ENCODE results near the gene NEUROD2.

The NEUROD2 gene

GRCh38 chr17:39634384-39634871, 26.7 kb upstream of the NEUROD2 start:
- DNase-seq = peak; percentile 38

GRCh38 chr17:39633570-39634183, 26.0 kb upstream of the NEUROD2 start:
- DNase-seq = no peak

- no peak for DNase-seq
These were observed 24.6 kb upstream of the NEUROD2 start for GRCh38 chr17:39632153-39632941.

DNA sequence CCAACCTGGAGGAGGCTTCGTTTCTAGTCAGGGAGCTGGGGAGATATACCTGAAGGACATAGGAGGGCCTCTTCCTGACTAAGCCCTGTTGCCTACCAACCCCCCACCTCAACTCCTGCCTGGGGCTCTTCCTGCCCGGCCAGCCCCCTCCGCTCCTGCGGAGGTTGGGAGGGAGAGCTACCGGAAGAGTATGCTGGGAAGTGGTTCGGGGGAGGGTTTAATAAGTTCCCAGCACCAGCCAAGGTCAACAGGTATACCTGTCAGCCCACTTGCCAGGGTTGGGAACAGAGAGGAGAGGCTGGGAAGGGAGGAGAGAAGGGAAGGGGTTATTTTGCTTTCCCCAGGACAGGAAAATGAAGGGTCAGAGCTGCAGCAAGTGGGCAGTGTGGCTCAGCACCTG, 23.7 kb upstream of the NEUROD2 start:
- DNase-seq = no peak

DNA sequence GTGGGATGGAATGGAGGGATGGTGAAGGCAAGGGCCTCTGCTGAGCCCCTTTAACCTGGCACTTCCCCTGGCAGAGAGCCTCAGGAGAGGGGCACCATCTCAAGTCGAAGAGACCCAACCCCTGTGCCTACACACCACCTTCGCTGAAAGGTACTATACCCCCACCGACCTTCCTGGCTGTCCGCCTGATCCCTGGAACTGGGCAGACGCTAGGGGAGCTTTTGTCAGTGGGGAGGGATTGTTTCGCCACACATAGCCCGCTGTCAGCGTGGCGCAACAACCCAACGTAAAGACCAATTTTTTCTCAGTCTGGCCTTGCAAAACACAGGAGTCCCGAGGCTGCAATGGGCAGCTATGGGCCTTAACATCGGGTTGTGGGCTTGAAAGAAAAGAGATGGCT, 22.2 kb upstream of the NEUROD2 start:
- no peak for DNase-seq

DNA sequence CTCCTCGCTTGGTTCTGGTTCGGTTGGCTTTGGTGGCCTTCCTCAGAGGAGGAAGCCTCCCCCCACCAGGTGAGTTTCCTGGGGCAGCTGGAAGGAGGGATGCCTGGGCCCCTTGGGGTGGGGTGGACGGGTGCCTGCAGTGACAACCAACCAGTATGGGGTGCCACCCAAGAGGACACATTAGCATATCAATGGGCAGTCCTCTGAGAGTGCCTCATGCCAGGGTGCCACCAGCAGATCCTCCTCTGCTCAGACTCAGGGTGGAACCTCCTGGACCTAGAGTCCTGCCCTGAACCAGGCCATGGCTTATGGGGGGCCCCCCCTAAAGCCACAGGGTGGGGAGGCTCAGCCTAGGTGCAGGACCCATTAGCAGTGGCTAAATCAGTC, 21.8 kb upstream of the NEUROD2 start:
- no peak for DNase-seq

DNA sequence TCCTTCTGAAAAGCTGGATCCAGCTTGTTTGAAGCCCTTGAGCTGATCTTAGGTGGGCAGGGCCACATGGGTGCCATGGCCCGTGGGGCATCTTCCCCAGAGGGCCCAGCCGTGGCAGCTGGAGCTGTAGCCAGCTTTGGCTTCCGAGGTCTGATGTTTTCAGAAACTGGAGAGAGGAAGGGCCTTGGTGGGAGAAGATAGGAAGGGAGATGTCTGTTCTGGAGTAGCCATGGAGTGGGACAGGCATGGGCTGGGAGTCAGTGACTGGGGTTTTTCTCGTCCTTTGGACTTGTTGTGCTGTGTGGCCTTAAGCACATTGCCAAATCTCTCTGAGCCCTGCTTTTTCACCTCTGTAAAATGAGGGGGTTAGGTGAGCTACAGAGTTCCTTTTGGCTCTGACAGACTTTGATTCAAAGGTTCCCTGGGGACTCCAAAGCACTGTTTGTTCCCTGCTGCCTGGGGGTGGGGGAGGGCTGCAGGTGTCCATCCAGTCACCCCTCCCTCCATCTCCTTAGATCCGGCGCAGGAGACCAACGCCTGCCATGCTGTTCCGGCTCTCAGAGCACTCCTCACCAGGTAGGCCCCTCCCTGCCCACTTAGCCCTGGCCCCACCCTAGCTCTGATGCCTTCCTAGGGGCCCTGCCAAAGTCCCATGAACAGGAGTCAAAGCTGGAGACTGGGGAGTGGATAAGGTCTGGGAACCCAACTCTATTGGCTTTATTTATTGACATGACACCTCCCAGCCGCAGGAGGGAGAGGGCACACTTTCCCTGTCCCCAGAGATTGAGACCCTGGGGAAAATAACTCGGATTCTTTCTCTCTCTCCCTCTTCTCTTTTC, 21.2 kb upstream of the NEUROD2 start:
- no peak for DNase-seq

- DNase-seq = no peak
These were observed 20.2 kb upstream of the NEUROD2 start for GRCh38 chr17:39627712-39628516.

- DNase-seq = no peak
These were observed 19.5 kb upstream of the NEUROD2 start for GRCh38 chr17:39627047-39627711.

- no peak for DNase-seq
These were observed 18.7 kb upstream of the NEUROD2 start, which contains the start of gene PPP1R1B for GRCh38 chr17:39626171-39627046. Gene PPP1R1B (plus strand): TSS chr17:39626952. CDS start chr17:39627393, 441 bp downstream.

- no peak for DNase-seq
These were observed 17.6 kb upstream of the NEUROD2 start for GRCh38 chr17:39625198-39625785.

- DNase-seq = no peak
These were observed 16.6 kb upstream of the NEUROD2 start for GRCh38 chr17:39624313-39624712.

GRCh38 chr17:39623356-39623950, 15.7 kb upstream of the NEUROD2 start:
- peak; percentile 50 for DNase-seq

DNA sequence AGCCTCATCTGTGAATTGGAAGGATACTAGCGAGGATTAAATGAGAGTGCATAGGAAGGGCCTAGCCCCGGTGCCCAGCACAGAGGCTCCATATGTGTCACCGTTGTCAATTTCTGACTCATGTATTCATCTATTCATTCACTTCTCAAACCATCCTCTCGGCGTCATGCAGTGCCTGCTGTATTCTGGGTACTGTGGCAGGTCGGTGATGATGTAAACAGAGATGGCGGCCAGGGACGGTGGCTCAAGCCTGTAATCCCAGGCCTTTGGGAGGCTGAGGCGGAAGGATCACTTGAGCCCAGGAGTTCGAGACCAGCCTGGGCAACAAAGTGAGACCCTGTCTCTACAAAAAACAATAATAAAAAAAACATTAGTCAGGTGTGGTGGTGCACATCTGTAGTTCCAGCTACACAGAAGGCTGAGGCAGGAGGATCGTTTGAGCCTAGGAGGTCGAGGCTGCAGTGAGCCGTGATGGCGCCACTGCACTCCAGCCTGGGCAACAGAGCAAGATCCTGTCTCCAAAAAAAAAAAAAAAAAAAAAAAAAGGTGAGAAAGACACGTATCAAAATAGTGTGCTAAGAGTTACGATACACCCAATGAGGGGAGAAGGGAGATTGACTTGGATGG, 14.8 kb upstream of the NEUROD2 start:
- DNase-seq = no peak

DNA sequence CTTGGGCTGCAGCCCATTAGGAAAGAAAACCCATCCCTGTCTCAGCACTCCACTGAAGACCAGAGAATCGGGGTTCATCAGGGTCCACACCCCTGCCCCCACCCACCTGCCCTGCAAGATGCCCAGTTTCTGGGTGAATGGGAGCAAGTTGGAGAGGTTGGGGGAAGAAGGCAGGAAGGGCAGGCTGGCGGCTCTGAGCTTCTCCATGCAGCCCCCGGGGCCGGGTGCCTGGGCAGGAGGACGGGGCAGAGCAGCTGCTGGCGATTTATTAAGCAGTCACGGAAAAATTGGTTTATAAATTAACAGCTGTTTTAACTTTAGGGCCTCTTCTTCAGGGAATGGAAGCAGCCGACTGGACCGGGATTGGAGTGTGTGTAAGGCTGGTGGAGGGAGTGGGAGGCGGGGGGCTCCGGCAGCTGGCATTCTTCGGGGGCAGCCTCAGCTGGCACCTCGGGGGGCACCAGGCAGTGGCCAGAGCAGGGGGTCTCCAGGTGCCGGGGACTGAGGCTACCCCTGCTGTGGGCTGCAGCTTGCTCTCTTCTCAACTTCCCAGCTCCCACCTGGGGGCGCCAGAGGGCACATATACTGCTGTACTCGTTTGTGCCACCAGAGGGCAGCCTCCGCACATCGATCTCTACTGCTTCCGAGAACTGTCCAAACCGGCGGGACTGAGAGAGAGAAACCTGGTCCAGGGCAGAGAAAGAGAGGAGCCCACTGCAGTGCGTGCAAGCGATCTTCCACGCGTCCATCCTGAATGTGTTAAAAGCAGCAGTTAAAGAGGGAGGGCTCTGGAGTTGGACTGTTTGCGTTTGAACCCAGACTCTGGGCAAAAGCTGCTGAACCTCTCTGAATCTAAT, 14.0 kb upstream of the NEUROD2 start:
- DNase-seq = peak; percentile 71

DNA sequence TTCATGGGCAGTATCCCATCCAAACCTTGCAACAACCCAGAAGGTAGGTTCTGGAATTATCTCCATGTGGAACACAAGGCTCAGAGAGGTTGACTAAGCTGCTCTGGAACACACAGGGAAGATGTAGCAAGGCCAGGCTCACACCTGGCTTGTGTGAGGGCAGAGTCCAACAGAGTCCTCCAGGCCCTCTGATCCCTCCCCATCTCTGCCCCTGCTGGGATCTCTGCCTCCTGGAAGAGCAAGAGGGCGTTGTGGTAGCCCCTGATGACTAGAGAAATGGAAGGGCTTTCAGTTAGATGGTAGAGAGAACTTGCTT, 12.0 kb upstream of the NEUROD2 start:
- DNase-seq = no peak

DNA sequence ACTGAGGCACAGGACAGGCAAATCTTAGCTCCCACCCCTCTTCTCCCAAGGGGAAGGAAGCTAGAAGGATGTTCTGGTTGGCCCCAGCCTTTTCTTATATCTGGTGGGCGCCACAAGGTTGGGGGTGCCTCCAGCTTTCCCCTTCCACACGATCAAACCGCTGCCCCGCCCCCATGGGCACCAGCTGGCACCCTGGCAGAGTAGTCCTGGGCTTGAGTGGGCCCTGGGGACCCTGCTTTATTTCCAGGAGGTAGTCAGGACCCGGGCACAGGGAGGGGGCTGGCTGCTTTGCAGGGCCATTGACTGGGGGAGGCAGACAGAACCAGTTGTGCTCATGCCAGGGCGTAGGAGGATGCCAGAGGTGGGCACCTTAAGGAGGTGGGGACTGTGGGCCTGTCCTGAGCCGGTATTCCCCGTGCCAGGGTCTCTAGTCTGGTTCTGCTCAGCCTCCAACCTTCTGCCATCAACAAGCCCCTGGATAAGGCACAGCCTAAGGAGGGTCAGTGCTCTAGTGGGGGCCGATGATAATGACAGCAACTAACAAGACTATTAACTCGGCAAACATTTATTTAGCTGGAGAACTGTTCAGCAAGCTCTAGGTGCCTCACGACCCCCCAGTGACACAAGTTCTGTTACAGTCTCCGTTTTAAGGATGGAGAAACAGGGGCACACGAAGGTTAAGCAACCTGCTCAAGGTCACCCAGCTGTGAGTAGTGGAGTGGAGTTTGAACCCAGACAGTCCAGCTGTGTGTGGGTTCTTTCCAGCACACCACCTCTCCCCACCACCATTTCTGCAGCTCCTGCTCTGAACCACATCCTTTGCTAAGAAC, 11.5 kb upstream of the NEUROD2 start:
- no peak for DNase-seq

Data from fibroblast of skin of right biceps (primary cell).